Measurements from ENCODE around the gene NXT1.
"Not testable (repeated sequence)": the region's sequence is repeated elsewhere in the genome, so short reads cannot be mapped to it uniquely, and the experiment has no call there.

Gene NXT1

DNA sequence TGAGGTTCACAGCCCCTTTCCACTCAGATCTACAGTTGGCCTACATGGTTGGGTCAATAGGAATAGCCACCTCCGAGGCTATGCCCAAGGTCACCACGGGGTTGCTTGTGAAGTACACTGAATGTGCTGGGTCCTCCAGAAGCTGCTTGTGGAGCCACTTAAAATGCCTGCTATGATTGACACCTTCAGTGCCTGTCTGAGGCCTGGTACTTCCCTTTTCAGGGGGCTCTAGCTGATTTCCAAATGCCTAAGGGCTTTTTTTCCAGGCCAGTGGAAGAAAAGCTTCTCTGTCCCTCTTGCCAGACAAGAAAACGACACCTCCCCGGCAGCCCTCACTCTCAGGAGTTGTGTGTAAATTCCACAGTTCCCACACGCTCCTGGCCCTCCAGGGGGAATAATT, 6.3 kb upstream of the NXT1 start:
- no peak overlapping the region for H3K27ac ChIP-seq (ENCODE audit: low read length)
- peak overlapping the region in 1 of 2 donors; percentile 2 for H3K9ac ChIP-seq (ENCODE audit: low read length in 2 of 2)
- H3K27me3 ChIP-seq (ENCODE audit: control insufficient read depth in 1 of 2, insufficient read depth in 2 of 2, low read length in 2 of 2) = no peaks in the 10 kb centered on the region
- no peaks in the 10 kb centered on the region for H3K36me3 ChIP-seq (ENCODE audit: control insufficient read depth in 2 of 2, insufficient read depth in 2 of 2, low read length in 2 of 2)
- peaks cover 2% of the 10 kb centered on the region for H3K4me1 ChIP-seq (ENCODE audit: control insufficient read depth, insufficient read depth, low read length)
- no peaks in the 10 kb centered on the region for H3K9me3 ChIP-seq (ENCODE audit: control insufficient read depth in 2 of 2, low read length in 2 of 2)
- no peak overlapping the region for H3K4me3 ChIP-seq (ENCODE audit: low read length in 2 of 2)

DNA sequence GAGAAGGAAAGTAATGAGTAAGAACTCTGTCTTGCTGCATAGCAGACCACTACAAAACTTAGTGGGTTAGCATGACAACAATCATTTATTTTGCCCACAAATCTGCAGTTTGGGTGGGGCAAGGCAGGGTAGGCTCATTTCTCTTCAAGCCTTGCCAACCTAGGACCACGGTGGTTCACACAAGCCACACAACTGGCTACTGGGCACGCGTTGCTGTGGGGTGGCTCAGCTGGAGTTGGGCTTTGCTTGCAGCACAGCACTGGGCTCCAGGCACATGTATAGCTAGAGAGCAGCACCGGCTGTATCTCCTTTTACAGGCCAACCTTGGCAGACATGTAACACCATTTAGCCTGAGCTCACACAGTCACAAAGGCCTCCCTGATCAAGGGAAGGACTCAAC, 4.6 kb upstream of the NXT1 start:
- H3K36me3 ChIP-seq (ENCODE audit: control insufficient read depth in 2 of 2, insufficient read depth in 2 of 2, low read length in 2 of 2) = no peaks in the 10 kb centered on the region
- peaks cover 7% of the 10 kb centered on the region for H3K4me1 ChIP-seq (ENCODE audit: control insufficient read depth, insufficient read depth, low read length)
- no peak overlapping the region for H3K9ac ChIP-seq (ENCODE audit: low read length in 2 of 2)
- no peaks in the 10 kb centered on the region for H3K27me3 ChIP-seq (ENCODE audit: control insufficient read depth in 1 of 2, insufficient read depth in 2 of 2, low read length in 2 of 2)
- no peak overlapping the region for H3K4me3 ChIP-seq (ENCODE audit: low read length in 2 of 2)
- no peak overlapping the region for H3K27ac ChIP-seq (ENCODE audit: low read length)
- H3K9me3 ChIP-seq (ENCODE audit: control insufficient read depth in 2 of 2, low read length in 2 of 2) = no peaks in the 10 kb centered on the region

DNA sequence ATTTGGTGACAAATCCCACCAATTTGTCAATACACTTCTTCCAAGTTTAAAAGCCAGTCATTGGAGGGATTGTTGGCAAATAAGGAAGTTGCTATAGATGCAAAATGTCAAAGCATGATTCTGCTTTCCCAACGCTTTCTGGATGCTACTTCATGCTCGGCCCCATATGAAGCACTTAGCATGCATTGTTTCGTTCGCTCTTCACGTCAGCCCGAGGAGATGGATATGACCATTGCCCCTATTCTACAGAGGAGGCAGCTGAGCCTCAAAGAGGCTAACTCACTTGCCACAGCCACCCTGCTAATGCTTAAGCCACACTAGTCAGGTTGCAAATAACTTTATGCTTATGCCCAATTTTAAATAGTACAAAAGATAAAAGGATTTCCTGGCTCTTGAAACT, 2.8 kb upstream of the NXT1 start:
- H3K9ac ChIP-seq (ENCODE audit: low read length in 2 of 2) = no peak overlapping the region

DNA sequence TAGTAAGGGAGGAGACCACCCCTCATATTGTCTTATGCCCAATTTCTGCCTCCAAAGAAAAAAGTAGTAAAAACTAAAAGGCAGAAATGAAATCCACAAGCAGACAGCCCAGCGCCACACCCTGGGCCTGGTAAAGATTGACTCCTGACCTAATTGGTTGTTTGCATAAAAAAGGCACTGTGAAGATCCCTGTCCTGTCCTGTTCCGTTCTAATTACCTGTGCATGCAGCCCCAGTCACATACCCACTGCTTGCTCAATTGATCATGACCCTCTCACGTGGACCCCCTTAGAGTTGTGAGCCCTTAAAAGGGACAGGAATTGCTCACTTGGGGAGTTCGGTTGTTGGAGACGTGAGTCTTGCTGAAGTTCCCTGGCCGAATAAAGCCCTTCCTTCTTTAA, 2.1 kb upstream of the NXT1 start:
- not testable (repeated sequence) for H3K9me3 ChIP-seq (ENCODE audit: control insufficient read depth in 2 of 2, low read length in 2 of 2); H3K4me3 ChIP-seq (ENCODE audit: low read length in 2 of 2); H3K27me3 ChIP-seq (ENCODE audit: control insufficient read depth in 1 of 2, insufficient read depth in 2 of 2, low read length in 2 of 2); H3K9ac ChIP-seq (ENCODE audit: low read length in 2 of 2); H3K36me3 ChIP-seq (ENCODE audit: control insufficient read depth in 2 of 2, insufficient read depth in 2 of 2, low read length in 2 of 2)
- Histone ChIP-seq H3K27ac (ENCODE audit: low read length) (peak overlapping the region; percentile 99), H3K4me1 (ENCODE audit: control insufficient read depth, insufficient read depth, low read length) (peaks cover 22% of the 10 kb centered on the region)

More for the DNA sequence above, 2.8 kb upstream of the NXT1 start:
- Histone ChIP-seq H3K27ac (ENCODE audit: low read length) (no peak overlapping the region), H3K4me1 (ENCODE audit: control insufficient read depth, insufficient read depth, low read length) (peaks cover 20% of the 10 kb centered on the region), H3K36me3 (ENCODE audit: control insufficient read depth in 2 of 2, insufficient read depth in 2 of 2, low read length in 2 of 2) (no peaks in the 10 kb centered on the region), H3K9me3 (ENCODE audit: control insufficient read depth in 2 of 2, low read length in 2 of 2) (no peaks in the 10 kb centered on the region), H3K27me3 (ENCODE audit: control insufficient read depth in 1 of 2, insufficient read depth in 2 of 2, low read length in 2 of 2) (no peaks in the 10 kb centered on the region), H3K4me3 (ENCODE audit: low read length in 2 of 2) (no peak overlapping the region)

DNA sequence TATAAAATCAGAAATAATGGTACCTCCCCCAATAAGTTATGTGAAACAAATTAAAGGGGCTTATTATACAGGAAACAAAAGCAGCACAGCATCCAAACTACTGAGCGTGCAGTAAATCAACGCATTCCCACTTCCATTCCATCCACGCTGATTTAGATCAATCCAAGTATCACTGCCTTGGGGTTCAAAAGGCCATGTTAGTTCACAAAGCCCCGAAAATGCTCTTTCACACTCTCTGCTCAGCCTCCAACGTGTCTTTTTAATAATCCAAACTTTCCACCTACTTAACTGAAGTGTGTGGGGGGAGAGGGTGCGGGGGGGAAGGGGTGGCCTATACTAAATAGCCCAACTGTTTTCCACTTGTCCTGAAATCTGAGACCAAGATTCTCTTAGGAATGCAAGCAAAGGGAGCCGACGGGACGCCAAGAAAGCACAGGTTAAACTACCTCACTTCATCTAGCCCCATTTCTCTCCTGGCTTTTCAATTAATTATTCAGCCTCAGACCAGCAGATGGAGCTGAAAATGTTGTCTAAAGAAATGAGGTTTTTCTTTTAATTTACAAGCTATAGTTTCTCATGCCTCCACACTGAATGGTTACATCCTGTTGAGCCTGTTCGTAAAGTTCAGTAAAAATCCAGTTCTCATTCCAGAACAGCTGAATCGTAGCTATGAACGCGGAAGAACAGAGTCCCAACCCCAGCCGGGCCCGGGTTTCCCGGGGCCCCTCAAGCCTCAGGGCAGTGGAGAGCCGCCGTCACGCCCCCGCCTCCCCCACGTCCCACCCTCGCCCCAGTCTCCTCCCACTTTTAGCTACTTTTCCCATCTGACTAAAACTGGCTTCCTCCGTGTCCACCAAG, 1.0 kb upstream of the NXT1 start:
- H3K9me3 ChIP-seq (ENCODE audit: control insufficient read depth in 2 of 2, low read length in 2 of 2) = no peaks in the 10 kb centered on the region
- H3K9ac ChIP-seq (ENCODE audit: low read length in 2 of 2) = peak overlapping the region; percentile 92 to 99
- peaks cover 22% of the 10 kb centered on the region for H3K4me1 ChIP-seq (ENCODE audit: control insufficient read depth, insufficient read depth, low read length)
- H3K27ac ChIP-seq (ENCODE audit: low read length) = peak overlapping the region; percentile 99
- peak overlapping the region; percentile 69 to 89 for H3K4me3 ChIP-seq (ENCODE audit: low read length in 2 of 2)
- H3K27me3 ChIP-seq (ENCODE audit: control insufficient read depth in 1 of 2, insufficient read depth in 2 of 2, low read length in 2 of 2) = no peaks in the 10 kb centered on the region
- H3K36me3 ChIP-seq (ENCODE audit: control insufficient read depth in 2 of 2, insufficient read depth in 2 of 2, low read length in 2 of 2) = peaks cover 5 to 7% of the 10 kb centered on the region in 2 donors

DNA sequence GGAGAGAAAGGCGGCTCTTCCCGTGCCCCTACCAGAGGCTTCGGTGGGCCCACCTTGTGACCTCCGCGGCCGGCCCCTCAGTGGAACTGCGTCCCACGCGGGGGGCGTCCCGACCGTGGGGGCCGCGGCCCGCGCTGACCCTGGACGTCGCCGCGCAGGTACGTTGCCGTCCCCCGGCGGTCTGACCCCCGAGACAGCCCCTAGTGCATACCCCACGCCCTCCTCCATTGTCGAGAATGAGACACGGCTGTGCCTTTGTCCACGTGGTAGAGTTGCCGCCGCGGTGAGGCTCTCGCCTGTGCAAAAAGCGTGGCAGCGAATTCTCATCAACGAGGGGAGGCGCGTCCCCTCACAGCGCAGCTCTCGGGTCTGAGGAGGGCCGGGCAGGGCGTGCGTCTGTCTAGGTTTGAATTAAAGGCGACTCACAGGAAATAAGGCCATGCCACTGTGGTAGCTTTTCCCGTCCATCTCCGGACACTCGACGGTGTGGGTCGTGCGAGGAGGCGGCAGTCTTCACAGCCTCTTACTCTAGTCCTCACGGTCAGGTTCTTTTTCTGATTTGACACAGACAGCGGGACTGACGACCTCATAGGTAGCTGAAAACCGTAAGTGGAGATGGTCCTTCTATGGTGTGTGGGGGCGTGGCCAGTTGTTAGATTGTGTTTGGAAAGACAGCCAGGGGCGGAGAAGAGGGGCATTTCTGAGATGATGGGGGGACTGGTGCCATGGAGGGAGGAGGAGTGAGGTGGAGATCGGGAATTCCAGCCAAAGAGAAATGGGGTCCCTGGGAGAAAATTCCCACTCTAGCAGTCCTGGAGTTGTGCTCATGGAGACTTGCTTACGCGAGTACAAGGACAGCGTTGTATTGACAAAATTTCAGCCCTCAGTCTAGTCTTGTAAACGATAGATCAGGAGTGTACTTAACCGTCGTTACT, 580 bp downstream of the NXT1 start:
- Histone ChIP-seq H3K4me1 (ENCODE audit: control insufficient read depth, insufficient read depth, low read length) (peaks cover 22% of the 10 kb centered on the region), H3K4me3 (ENCODE audit: low read length in 2 of 2) (peak overlapping the region; percentile 63 to 89)

DNA sequence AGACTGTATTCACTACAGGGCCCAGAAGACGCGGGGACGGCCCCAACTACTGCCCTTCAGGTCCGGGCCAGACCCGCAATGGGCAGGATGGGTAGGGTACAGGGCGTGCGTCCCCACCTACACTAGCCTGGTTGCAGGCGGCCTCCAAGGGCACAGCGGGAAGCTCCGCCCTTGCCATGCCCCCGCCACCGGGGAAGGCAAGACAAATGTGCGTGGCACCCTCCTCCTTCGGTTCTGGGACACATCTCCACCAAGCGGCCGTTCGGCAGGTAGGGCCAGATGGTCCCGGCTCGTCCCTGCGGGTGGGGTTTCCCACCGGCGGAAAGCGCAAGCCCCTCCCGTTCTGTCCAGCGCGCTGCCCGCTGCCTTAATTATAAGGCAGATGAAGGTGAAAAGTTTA, 5.6 kb downstream of the NXT1 start:
- no peak overlapping the region for H3K9ac ChIP-seq (ENCODE audit: low read length in 2 of 2)
- peaks cover 9 to 13% of the 10 kb centered on the region in 2 donors for H3K36me3 ChIP-seq (ENCODE audit: control insufficient read depth in 2 of 2, insufficient read depth in 2 of 2, low read length in 2 of 2)
- no peak overlapping the region for H3K4me3 ChIP-seq (ENCODE audit: low read length in 2 of 2)
- H3K9me3 ChIP-seq (ENCODE audit: control insufficient read depth in 2 of 2, low read length in 2 of 2) = no peaks in the 10 kb centered on the region
- peaks cover 16% of the 10 kb centered on the region for H3K4me1 ChIP-seq (ENCODE audit: control insufficient read depth, insufficient read depth, low read length)
- H3K27ac ChIP-seq (ENCODE audit: low read length) = no peak overlapping the region
- no peaks in the 10 kb centered on the region for H3K27me3 ChIP-seq (ENCODE audit: control insufficient read depth in 1 of 2, insufficient read depth in 2 of 2, low read length in 2 of 2)

More for the DNA sequence above, 580 bp downstream of the NXT1 start:
- Histone ChIP-seq H3K27ac (ENCODE audit: low read length) (peak overlapping the region; percentile 99), H3K9ac (ENCODE audit: low read length in 2 of 2) (peak overlapping the region; percentile 79 to 89), H3K36me3 (ENCODE audit: control insufficient read depth in 2 of 2, insufficient read depth in 2 of 2, low read length in 2 of 2) (peaks cover 9 to 13% of the 10 kb centered on the region in 2 donors), H3K27me3 (ENCODE audit: control insufficient read depth in 1 of 2, insufficient read depth in 2 of 2, low read length in 2 of 2) (no peaks in the 10 kb centered on the region), H3K9me3 (ENCODE audit: control insufficient read depth in 2 of 2, low read length in 2 of 2) (no peaks in the 10 kb centered on the region)

DNA sequence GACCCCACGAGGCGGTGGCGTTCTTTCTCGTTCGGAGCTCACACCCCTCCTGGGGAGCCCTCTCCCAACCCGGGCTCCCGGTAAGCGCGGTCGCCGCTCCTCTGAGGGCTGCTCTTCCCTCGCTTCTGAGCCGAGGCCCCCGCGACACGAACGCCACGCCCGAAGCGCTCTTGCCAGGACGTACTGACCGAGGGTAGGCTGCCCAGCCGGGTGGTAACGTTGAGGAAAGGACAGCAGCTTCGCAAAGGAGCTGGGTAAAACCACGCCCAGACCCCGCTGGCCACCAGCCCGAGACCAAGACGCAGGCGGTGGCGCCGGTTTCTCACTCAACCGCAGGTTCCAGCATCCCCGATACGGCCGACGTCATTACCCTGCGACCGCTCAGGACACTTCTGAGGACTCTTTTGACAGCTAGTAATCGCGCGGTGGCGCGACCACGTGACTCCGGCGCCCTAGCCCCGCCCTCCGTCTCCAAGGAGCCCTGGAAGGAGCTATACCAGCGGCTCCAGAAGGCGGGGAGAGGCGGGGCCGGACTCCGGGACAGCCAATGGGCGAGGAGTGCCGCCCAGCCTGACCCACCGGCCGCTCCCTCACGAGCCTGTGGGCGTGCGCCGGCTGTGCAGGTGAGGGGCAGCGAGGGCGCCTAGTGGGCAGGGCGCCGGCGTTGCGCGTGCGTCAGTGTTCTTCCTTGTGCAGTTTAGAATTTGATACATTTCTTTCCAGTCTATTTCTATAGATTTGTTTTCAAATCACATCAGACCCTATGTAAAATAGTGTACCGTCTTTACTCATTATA, 7.4 kb downstream of the NXT1 start:
- Histone ChIP-seq H3K4me3 (ENCODE audit: low read length in 2 of 2) (peak overlapping the region; percentile 65 to 85), H3K36me3 (ENCODE audit: control insufficient read depth in 2 of 2, insufficient read depth in 2 of 2, low read length in 2 of 2) (peaks cover 9 to 13% of the 10 kb centered on the region in 2 donors), H3K4me1 (ENCODE audit: control insufficient read depth, insufficient read depth, low read length) (peaks cover 9% of the 10 kb centered on the region), H3K27me3 (ENCODE audit: control insufficient read depth in 1 of 2, insufficient read depth in 2 of 2, low read length in 2 of 2) (no peaks in the 10 kb centered on the region), H3K9me3 (ENCODE audit: control insufficient read depth in 2 of 2, low read length in 2 of 2) (no peaks in the 10 kb centered on the region), H3K27ac (ENCODE audit: low read length) (peak overlapping the region; percentile 95), H3K9ac (ENCODE audit: low read length in 2 of 2) (peak overlapping the region; percentile 60 to 96)

DNA sequence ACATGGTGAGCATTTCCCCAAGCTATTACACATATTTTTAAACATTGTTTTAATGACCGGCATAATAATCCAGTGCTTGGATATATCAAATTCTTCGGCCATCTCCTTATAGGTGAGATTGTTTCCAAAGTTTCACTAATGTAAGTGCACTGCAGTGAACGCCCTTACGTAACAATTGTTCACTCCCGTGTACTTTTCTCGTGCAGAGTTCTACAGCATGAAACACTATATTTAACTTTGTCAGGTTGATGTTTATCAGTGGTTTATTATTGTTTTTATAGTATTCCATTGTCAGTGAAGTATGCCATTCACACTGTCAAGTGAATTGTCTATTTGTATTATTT, 7.9 kb downstream of the NXT1 start:
- peaks cover 9 to 13% of the 10 kb centered on the region in 2 donors for H3K36me3 ChIP-seq (ENCODE audit: control insufficient read depth in 2 of 2, insufficient read depth in 2 of 2, low read length in 2 of 2)
- H3K9me3 ChIP-seq (ENCODE audit: control insufficient read depth in 2 of 2, low read length in 2 of 2) = no peaks in the 10 kb centered on the region
- peak overlapping the region; percentile 65 to 85 for H3K4me3 ChIP-seq (ENCODE audit: low read length in 2 of 2)
- H3K27me3 ChIP-seq (ENCODE audit: control insufficient read depth in 1 of 2, insufficient read depth in 2 of 2, low read length in 2 of 2) = no peaks in the 10 kb centered on the region
- H3K4me1 ChIP-seq (ENCODE audit: control insufficient read depth, insufficient read depth, low read length) = peaks cover 15% of the 10 kb centered on the region
- H3K27ac ChIP-seq (ENCODE audit: low read length) = peak overlapping the region; percentile 95
- H3K9ac ChIP-seq (ENCODE audit: low read length in 2 of 2) = peak overlapping the region; percentile 48 to 59

DNA sequence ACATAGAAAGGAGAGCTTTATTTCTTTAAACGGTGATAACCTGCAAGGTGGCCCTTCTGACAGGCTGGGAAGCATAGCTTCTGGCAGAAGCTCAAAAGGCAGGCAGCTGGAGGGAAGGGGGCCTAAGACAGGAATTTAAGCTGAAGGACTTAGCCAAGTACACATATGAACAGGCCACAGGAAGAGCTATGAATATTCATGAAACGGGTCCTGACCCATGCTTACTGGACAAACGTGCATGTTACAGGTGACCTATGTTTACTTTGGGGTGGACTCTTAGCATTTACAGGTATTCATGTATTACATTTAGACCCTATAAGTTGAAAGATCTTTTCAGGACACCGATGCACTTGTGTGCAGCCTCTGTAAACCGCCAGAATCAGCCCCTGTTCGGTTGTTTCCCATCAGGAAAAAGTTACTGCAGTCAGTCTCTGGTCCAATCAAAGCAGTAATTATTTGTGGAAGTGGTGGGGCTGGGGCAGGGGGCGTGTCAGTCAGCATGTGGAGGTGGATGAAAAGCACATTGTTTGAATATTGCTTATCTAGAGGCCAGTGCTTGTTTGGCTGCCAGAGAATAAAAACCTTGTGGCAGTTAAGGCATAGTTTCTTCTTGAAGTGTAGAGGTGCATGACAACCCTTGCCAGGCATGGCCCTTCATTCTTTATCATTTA, 8.5 kb downstream of the NXT1 start:
- peaks cover 16% of the 10 kb centered on the region for H3K4me1 ChIP-seq (ENCODE audit: control insufficient read depth, insufficient read depth, low read length)
- H3K27ac ChIP-seq (ENCODE audit: low read length) = no peak overlapping the region
- no peaks in the 10 kb centered on the region for H3K27me3 ChIP-seq (ENCODE audit: control insufficient read depth in 1 of 2, insufficient read depth in 2 of 2, low read length in 2 of 2)
- H3K9ac ChIP-seq (ENCODE audit: low read length in 2 of 2) = no peak overlapping the region
- no peaks in the 10 kb centered on the region for H3K9me3 ChIP-seq (ENCODE audit: control insufficient read depth in 2 of 2, low read length in 2 of 2)
- peak overlapping the region in 1 of 2 donors; percentile 85 for H3K4me3 ChIP-seq (ENCODE audit: low read length in 2 of 2)
- H3K36me3 ChIP-seq (ENCODE audit: control insufficient read depth in 2 of 2, insufficient read depth in 2 of 2, low read length in 2 of 2) = peaks cover 8 to 11% of the 10 kb centered on the region in 2 donors

All from stomach smooth muscle (tissue), 2 donors.